NCI-H82 treated with DMSO at 0.1 percent for 48 hours (cell line): ENCODE measurements around the gene HMG20B.
"Not testable (repeated sequence)": the region's sequence is repeated elsewhere in the genome, so short reads cannot be mapped to it uniquely, and the experiment has no call there.

Experiments used
- DNase-seq: peaks from one replicate; lab custom pipeline; 2025; ENCODE audit not compliant: unreplicated experiment; lab: John Stamatoyannopoulos, UW

HMG20B gene

GRCh38 chr19:3580156-3580934 lies 7.6 kb downstream of the HMG20B start:
- DNase-seq, result no peak

- not testable (repeated sequence) for DNase-seq
Measured at GRCh38 chr19:3581792-3582191, 9.0 kb downstream of the HMG20B start.

- DNase-seq, result not testable (repeated sequence)
Measured at GRCh38 chr19:3584036-3584802, 11.5 kb downstream of the HMG20B start.

GRCh38 chr19:3585301-3586126 lies 12.8 kb downstream of the HMG20B start, which contains the start of gene GIPC3:
Gene GIPC3 (plus strand): TSS chr19:3585478. CDS start chr19:3585598, 120 bp downstream.
- no peak for DNase-seq

- no peak for DNase-seq
Measured at GRCh38 chr19:3586127-3586626, 13.4 kb downstream of the HMG20B start.

- DNase-seq, result no peak
Measured at GRCh38 chr19:3586707-3587346, 14.1 kb downstream of the HMG20B start.

- DNase-seq, result no peak
Measured at GRCh38 chr19:3589439-3589838, 16.7 kb downstream of the HMG20B start.

GRCh38 chr19:3589949-3590348 lies 17.2 kb downstream of the HMG20B start:
- no peak for DNase-seq

GRCh38 chr19:3590991-3591659 lies 18.4 kb downstream of the HMG20B start:
- DNase-seq, result no peak

GRCh38 chr19:3591876-3592613 lies 19.3 kb downstream of the HMG20B start:
- no peak for DNase-seq

- no peak for DNase-seq
Measured at GRCh38 chr19:3593156-3593555, 20.4 kb downstream of the HMG20B start.

- DNase-seq, result no peak
Measured at GRCh38 chr19:3595521-3596061, 22.8 kb downstream of the HMG20B start.

GRCh38 chr19:3599776-3600187 lies 27.0 kb downstream of the HMG20B start:
- DNase-seq, result no peak

GRCh38 chr19:3601021-3601420 lies 28.3 kb downstream of the HMG20B start:
- DNase-seq, result no peak

- DNase-seq, result no peak
Measured at GRCh38 chr19:3603121-3603811, 30.5 kb downstream of the HMG20B start.

- DNase-seq, result no peak
Measured at GRCh38 chr19:3604227-3604986, 31.7 kb downstream of the HMG20B start.

GRCh38 chr19:3604987-3605343 lies 32.2 kb downstream of the HMG20B start:
- no peak for DNase-seq

GRCh38 chr19:3605361-3605760 lies 32.6 kb downstream of the HMG20B start:
- DNase-seq, result no peak
